H1 (cell line): ENCODE results near the gene ATP6V1F. TPM values are rescaled to one million over a fixed set of nuclear protein-coding genes. Genes with fewer than 3 reads are reported as not detected.

ENCODE experiments used
- CTCF ChIA-PET: fragments of 300-600 bp; sonication (Branson Sonifier 250); formaldehyde crosslinking; loops from one replicate; lab custom pipeline; 2021; ENCODE audit not compliant: partially characterized antibody; lab: Charles Lee
- POLR2A ChIA-PET: fragments of 300-600 bp; sonication (Branson Sonifier 250); formaldehyde crosslinking; loops from one replicate; lab custom pipeline; 2021; ENCODE audit warnings: inconsistent platforms; ENCODE audit not compliant: partially characterized antibody; lab: Charles Lee
- DNase-seq, 2 experiments: peaks; one replicate each; pipeline versions ENCODE4 v3.0.0 to v3.0.0-alpha.2; 2010 to 2022; ENCODE audit warnings: low spot score in 2 of 2, low read depth in 1 of 2, mixed read lengths in 1 of 2
- FAIRE-seq: peaks from 2 replicates; lab custom pipeline; 2011; peaks lifted over from hg19 to GRCh38; lab: Jason Lieb, UNC
- H2AFZ ChIP-seq: 2 replicates; pipeline ENCODE4 v1.8.1; 2012; ENCODE audit warnings: low read length, inconsistent platforms
- H2AK5ac ChIP-seq: 2 replicates; pipeline ENCODE4 v1.6.1; 2013; ENCODE audit warnings: low read depth, low read length
- H2BK120ac ChIP-seq: replicated peaks from 2 replicates; pipeline ENCODE3; 2013; ENCODE audit warnings: low read depth, low read length, inconsistent platforms
- H2BK12ac ChIP-seq: 2 replicates; pipeline ENCODE4 v1.6.1; 2013; ENCODE audit warnings: low read depth, low read length
- H2BK15ac ChIP-seq: 2 replicates; pipeline ENCODE4 v1.6.1; 2013; ENCODE audit warnings: low read length
- H2BK20ac ChIP-seq: 2 replicates; pipeline ENCODE4 v1.6.1; 2013; ENCODE audit warnings: low read length
- H2BK5ac ChIP-seq: 2 replicates; pipeline ENCODE4 v1.6.1; 2013; ENCODE audit warnings: low read depth, low read length
- H3K14ac ChIP-seq: 2 replicates; pipeline ENCODE4 v1.6.1; 2013; ENCODE audit warnings: inconsistent platforms; ENCODE audit not compliant: insufficient read length
- H3K18ac ChIP-seq: 2 replicates; pipeline ENCODE4 v1.6.1; 2013; ENCODE audit warnings: low read length; ENCODE audit errors: extremely low read depth
- H3K23ac ChIP-seq: 2 replicates; pipeline ENCODE4 v1.6.1; 2013; ENCODE audit warnings: inconsistent platforms; ENCODE audit not compliant: insufficient read length
- H3K23me2 ChIP-seq: 2 replicates; pipeline ENCODE4 v1.6.1; 2013; ENCODE audit warnings: low read depth, low read length
- H3K27ac ChIP-seq: 2 replicates; pipeline ENCODE4 v1.6.1; 2011; ENCODE audit warnings: low read depth, low read length, inconsistent platforms
- H3K27me3 ChIP-seq, 4 experiments: replicated peaks in 1 of 4; 1 replicate in 1 of 4; 2 replicates in 3 of 4; pipeline versions ENCODE4 v1.6.1 to v1.8.1; 2011 to 2013; ENCODE audit warnings: low read length in 3 of 4, mild to moderate bottlenecking in 3 of 4, inconsistent platforms in 2 of 4, mixed read lengths in 2 of 4, moderate library complexity in 1 of 4; ENCODE audit not compliant: control insufficient read depth in 3 of 4, insufficient read depth in 3 of 4; ENCODE audit errors: extremely low read depth in 1 of 4
- H3K36me3 ChIP-seq, 4 experiments: 2 replicates each; pipeline versions ENCODE4 v1.6.1 to v1.8.1; 2011 to 2013; ENCODE audit warnings: mild to moderate bottlenecking in 4 of 4, low read length in 3 of 4, moderate library complexity in 2 of 4, control low read depth in 1 of 4, inconsistent platforms in 1 of 4; ENCODE audit not compliant: insufficient read depth in 4 of 4, control insufficient read depth in 2 of 4
- H3K4ac ChIP-seq: replicated peaks from 2 replicates; pipeline ENCODE3; 2013; ENCODE audit warnings: low read length, low read depth, mixed read lengths, inconsistent platforms; ENCODE audit not compliant: insufficient read length
- H3K4me1 ChIP-seq, 4 experiments: replicated peaks in 1 of 4; 1 replicate in 1 of 4; 2 replicates in 3 of 4; pipeline versions ENCODE4 v1.6.1 to v1.8.1; 2011 to 2013; ENCODE audit warnings: low read length in 3 of 4, inconsistent platforms in 2 of 4, mixed read lengths in 1 of 4; ENCODE audit not compliant: insufficient read depth in 4 of 4, control insufficient read depth in 3 of 4
- H3K4me2 ChIP-seq, 2 experiments: 2 replicates each; pipeline versions ENCODE4 v1.6.1 to v1.8.1; 2011 to 2013; ENCODE audit warnings: low read depth in 2 of 2, low read length in 2 of 2, control low read depth in 1 of 2, inconsistent platforms in 1 of 2, mild to moderate bottlenecking in 1 of 2; ENCODE audit not compliant: insufficient read depth in 1 of 2
- H3K4me3 ChIP-seq, 4 experiments: fragments of 200-600, 300-600 bp in 1 of 4; sonication (generic), shearing (Covaris generic), sonication (Bioruptor Twin) in 1 of 4; 2 replicates each; pipeline versions ENCODE4 v1.5.1 to v1.8.1; 2011 to 2016; ENCODE audit warnings: low read length in 4 of 4, low read depth in 3 of 4, control low read depth in 2 of 4, inconsistent platforms in 2 of 4, mild to moderate bottlenecking in 2 of 4, mixed read lengths in 1 of 4, moderate library complexity in 1 of 4; ENCODE audit not compliant: insufficient read depth in 2 of 4; ENCODE audit errors: extremely low read depth in 1 of 4
- H3K56ac ChIP-seq: replicated peaks from 2 replicates; pipeline ENCODE3; 2013; ENCODE audit warnings: low read depth, mild to moderate bottlenecking, mixed read lengths, low read length, inconsistent platforms; ENCODE audit not compliant: insufficient read length
- H3K79me1 ChIP-seq: 2 replicates; pipeline ENCODE4 v1.6.1; 2013; ENCODE audit warnings: low read depth, low read length, control low read depth
- H3K79me2 ChIP-seq, 2 experiments: 2 replicates each; pipeline versions ENCODE4 v1.6.1 to v1.8.1; 2012 to 2013; ENCODE audit warnings: low read length in 2 of 2, mild to moderate bottlenecking in 2 of 2, inconsistent platforms in 1 of 2; ENCODE audit not compliant: insufficient read depth in 2 of 2, control insufficient read depth in 1 of 2
- H3K9ac ChIP-seq, 4 experiments: replicated peaks in 1 of 4; 1 replicate in 1 of 4; 2 replicates in 3 of 4; pipeline versions ENCODE4 v1.6.1 to v1.8.1; 2011 to 2013; ENCODE audit warnings: low read depth in 3 of 4, low read length in 3 of 4, control low read depth in 2 of 4, mild to moderate bottlenecking in 2 of 4, moderate library complexity in 2 of 4, inconsistent platforms in 1 of 4; ENCODE audit errors: extremely low read depth in 1 of 4
- H3K9me3 ChIP-seq, 2 experiments: 2 replicates each; pipeline versions ENCODE4 v1.6.1 to v1.8.1; 2012 to 2013; ENCODE audit warnings: mild to moderate bottlenecking in 2 of 2, moderate library complexity in 2 of 2, control low read depth in 1 of 2, inconsistent platforms in 1 of 2, low read depth in 1 of 2, low read length in 1 of 2, mixed read lengths in 1 of 2; ENCODE audit not compliant: insufficient read depth in 2 of 2
- H4K20me1 ChIP-seq, 2 experiments: replicated peaks in 1 of 2; 2 replicates each; pipeline versions ENCODE3 to v1.8.1; 2011 to 2013; ENCODE audit warnings: inconsistent platforms in 2 of 2, low read length in 2 of 2, mild to moderate bottlenecking in 1 of 2; ENCODE audit not compliant: insufficient read depth in 2 of 2, control insufficient read depth in 1 of 2
- H4K5ac ChIP-seq: 2 replicates; pipeline ENCODE4 v1.6.1; 2013; ENCODE audit warnings: low read length, low read depth, mixed read lengths, inconsistent platforms; ENCODE audit not compliant: insufficient read length
- H4K8ac ChIP-seq: 2 replicates; pipeline ENCODE4 v1.8.0; 2013; ENCODE audit warnings: mild to moderate bottlenecking, moderate library complexity, low read length, inconsistent platforms; ENCODE audit not compliant: insufficient read depth; ENCODE audit errors: extremely low read depth
- H4K91ac ChIP-seq: replicated peaks from 2 replicates; pipeline ENCODE3; 2013; ENCODE audit warnings: low read length, mixed read lengths, inconsistent platforms; ENCODE audit not compliant: insufficient read length
- CHD2 ChIP-seq: IDR thresholded peaks from 2 replicates; pipeline ENCODE4 v1.6.1; 2012; ENCODE audit warnings: low read length, improper control_type of control experiment
- CTCF ChIP-seq, 3 experiments: IDR thresholded peaks; 1 replicate in 2 of 3; 2 replicates in 1 of 3; pipeline versions ENCODE4 v1.5.1 to v1.6.1; 2011; ENCODE audit warnings: low read length in 3 of 3, mild to moderate bottlenecking in 3 of 3, inconsistent platforms in 2 of 3, low read depth in 1 of 3, moderate library complexity in 1 of 3; ENCODE audit not compliant: insufficient read depth in 1 of 3; ENCODE audit errors: control extremely low read depth in 1 of 3
- EP300 ChIP-seq, 2 experiments: IDR thresholded peaks; 1 replicate in 1 of 2; 2 replicates in 1 of 2; pipeline ENCODE4 v1.6.1; 2011 to 2012; ENCODE audit warnings: low read depth in 2 of 2, low read length in 2 of 2, mild to moderate bottlenecking in 2 of 2, borderline replicate concordance in 1 of 2, inconsistent platforms in 1 of 2, moderate library complexity in 1 of 2
- GABPA ChIP-seq: IDR thresholded peaks from 2 replicates; pipeline ENCODE4 v1.6.1; 2011; ENCODE audit warnings: mild to moderate bottlenecking, low read length, moderate library complexity, borderline replicate concordance; ENCODE audit not compliant: insufficient read depth
- HDAC6 ChIP-seq: IDR thresholded peaks from one replicate; pipeline ENCODE4 v1.7.1; 2012; ENCODE audit warnings: low read depth, mild to moderate bottlenecking, inconsistent platforms, low read length, moderate library complexity
- KDM4A ChIP-seq: IDR thresholded peaks from one replicate; pipeline ENCODE4 v1.7.1; 2012; ENCODE audit warnings: low read depth, mild to moderate bottlenecking, moderate library complexity, low read length, inconsistent platforms; ENCODE audit not compliant: severe bottlenecking
- SAP30 ChIP-seq: fragments of 300-600 bp; sonication (generic); IDR thresholded peaks from 2 replicates; pipeline ENCODE4 v1.7.1; 2012; ENCODE audit warnings: low read length, moderate library complexity, mild to moderate bottlenecking, inconsistent platforms; ENCODE audit not compliant: insufficient read depth, insufficient replicate concordance
- SP4 ChIP-seq: IDR thresholded peaks from 2 replicates; pipeline ENCODE4 v1.6.1; 2012; ENCODE audit warnings: low read length, inconsistent platforms
- TCF12 ChIP-seq: IDR thresholded peaks from 2 replicates; pipeline ENCODE4 v1.6.1; 2011; ENCODE audit warnings: low read depth, mild to moderate bottlenecking, low read length
- ZNF274 ChIP-seq: IDR thresholded peaks from 2 replicates; pipeline ENCODE4 v1.7.0; 2012; ENCODE audit warnings: low read length, borderline replicate concordance; ENCODE audit errors: extremely low read depth
- WGBS, 2 experiments: shearing (Covaris generic) in 1 of 2; methylation state at CpG; one replicate each; pipeline versions ENCODE4 v1.1.6 to v1.1.7; 2013 to 2015; ENCODE audit warnings: low lambda C conversion rate in 2 of 2, mixed read lengths in 2 of 2, inconsistent platforms in 1 of 2, low coverage in 1 of 2, missing lambda C conversion rate in 1 of 2; ENCODE audit not compliant: insufficient replicate concordance in 2 of 2, insufficient coverage in 1 of 2, insufficient read length in 1 of 2; ENCODE audit errors: extremely low coverage in 1 of 2, missing lambda C conversion rate in 1 of 2; 5-methylcytosine and 5-hydroxymethylcytosine counted together
- polyA plus RNA-seq, 7 experiments: library from polyadenylated mRNA; depleted of rRNA in 3 of 7; stranded (reverse) in 5 of 7; unstranded in 2 of 7; fragments of >200 nt in 5 of 7; fragments of 200-250 nt in 2 of 7; gene quantifications; 1 replicate in 5 of 7; 2 replicates in 1 of 7; 4 replicates in 1 of 7; pipeline versions ENCODE4 v1.2.1 to v1.2.3, GENCODE V29; 2011 to 2013; ENCODE audit warnings: missing spikeins in 2 of 7, mixed read lengths in 2 of 7
- total RNA-seq: library from RNA; stranded (reverse); fragmentation: NEBNext Ultra II Directional; extraction: Animal tissue kit (Norgen Biotek cat#: 25700); gene quantifications from 2 replicates; pipeline ENCODE4 v1.2.1, GENCODE V29; 2021
- TF ChIP-seq, protein P1 (sequence below): IDR thresholded peaks from 2 replicates; pipeline ENCODE4 v1.6.1; 2012; ENCODE audit warnings: inconsistent platforms

Gene ATP6V1F
- total and polyA plus RNA-seq, 2 of the 8 experiments (the other 6 are each of a cell fraction or from before 2014, with no cell fraction given): 104 to 318 TPM

GRCh38 chr7:128895320-128895719 is 32.7 kb downstream of the ATP6V1F start:
- FAIRE-seq: no peak
- DNase-seq: no peak
- H3K4me1 ChIP-seq: peaks cover 0 to 10% (median 3%) of the 10 kb centered on the region in 4 experiments; a peak in 4 of 7 replicates
- H2AK5ac ChIP-seq: no peak overlapping the region
- H3K9ac ChIP-seq: no peak overlapping the region
- peaks cover 0 to 7% (median 3%) of the 10 kb centered on the region in 4 experiments; a peak in 3 of 7 replicates for H3K27me3 ChIP-seq
- no peak overlapping the region for H4K91ac ChIP-seq
- H3K56ac ChIP-seq: no peak overlapping the region
- no peak overlapping the region for H4K8ac ChIP-seq
- H3K14ac ChIP-seq: no peak overlapping the region
- H4K5ac ChIP-seq: no peak overlapping the region
- no peak overlapping the region for H2BK12ac ChIP-seq
- H2BK120ac ChIP-seq: no peak overlapping the region
- POLR2A ChIA-PET: no interaction called here
- H3K79me2 ChIP-seq: no peaks in the 10 kb centered on the region
- no peaks in the 10 kb centered on the region for H3K79me1 ChIP-seq
- H2AFZ ChIP-seq: no peak overlapping the region
- H3K23ac ChIP-seq: no peak overlapping the region
- H2BK20ac ChIP-seq: no peak overlapping the region
- no peak overlapping the region for H3K4ac ChIP-seq
- no peak overlapping the region for H3K4me3 ChIP-seq
- peaks cover 5% of the 10 kb centered on the region; the same call in 1 of the 2 replicates for H3K23me2 ChIP-seq
- no peak overlapping the region for H3K18ac ChIP-seq
- H4K20me1 ChIP-seq: peaks cover 0 to 1% of the 10 kb centered on the region in 2 experiments
- H3K36me3 ChIP-seq: no peaks in the 10 kb centered on the region
- H3K4me2 ChIP-seq: no peak overlapping the region
- CTCF ChIA-PET: interaction anchor here (3.5 kb wide), 1 partner anchor 8 kb away, joined by 14 read pairs; no protein-coding TSS in a partner anchor
- no peak overlapping the region for H2BK5ac ChIP-seq
- 86% methylated on average over 3 of the region's 3 CpGs; no CpG with 5 or more reads in 1 of the 2 experiments for WGBS, 2 experiments
- H2BK15ac ChIP-seq: no peak overlapping the region
- peaks cover 3 to 11% of the 10 kb centered on the region in 2 experiments; a peak in 2 of 4 replicates for H3K9me3 ChIP-seq
- no peak overlapping the region for H3K27ac ChIP-seq
- TF ChIP-seq, protein P1, sequence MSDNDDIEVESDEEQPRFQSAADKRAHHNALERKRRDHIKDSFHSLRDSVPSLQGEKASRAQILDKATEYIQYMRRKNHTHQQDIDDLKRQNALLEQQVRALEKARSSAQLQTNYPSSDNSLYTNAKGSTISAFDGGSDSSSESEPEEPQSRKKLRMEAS: no peak
- TF ChIP-seq CHD2: no peak
- no peak for TF ChIP-seq SAP30
- TF ChIP-seq CTCF (IDR thresholded peaks at IDR 0.05; ENCODE audit: control extremely low read depth in 1 of 3, insufficient read depth in 1 of 3, low read depth in 1 of 3, low read length in 3 of 3): no peak
- no peak for TF ChIP-seq ZNF274
- no peak for TF ChIP-seq KDM4A
- TF ChIP-seq EP300 (IDR thresholded peaks at IDR 0.05; ENCODE audit: borderline replicate concordance in 1 of 2, low read depth in 2 of 2, low read length in 2 of 2): no peak
- no peak for TF ChIP-seq GABPA
- no peak for TF ChIP-seq SP4
- TF ChIP-seq HDAC6: no peak
- TF ChIP-seq TCF12: no peak
